NCI-H460 (cell line): Measurements from ENCODE around the gene OR2T4. TPM values are rescaled to one million over a fixed set of nuclear protein-coding genes. Genes with fewer than 3 reads are reported as not detected.

Experiments used
- total RNA-seq: library from RNA; depleted of rRNA; stranded (reverse); fragments of >200 nt; shearing (Covaris generic); gene quantifications from 2 replicates; pipeline ENCODE4 v1.2.3, GENCODE V29; 2014; rRNA removed

OR2T4 gene
- total RNA-seq, 1 experiment from 2014 or later = not detected

Other genes with a start within 250 kb of the OR2T4 start
- gene OR2M5, start 216.5 kb upstream of the OR2T4 start, total RNA-seq = not detected in 2 replicates
- not detected in 2 replicates for gene OR2M2, start 186.8 kb upstream of the OR2T4 start, total RNA-seq
- gene OR2M3, start 164.4 kb upstream of the OR2T4 start, total RNA-seq = not detected in 2 replicates
- not detected in 2 replicates for gene OR2M4, start 130.2 kb upstream of the OR2T4 start, total RNA-seq
- not detected in 2 replicates for gene OR2T33, start 83.7 kb upstream of the OR2T4 start, total RNA-seq
- gene OR2T12, start 58.2 kb upstream of the OR2T4 start, total RNA-seq = not detected in 2 replicates
- not detected in 2 replicates for gene OR2M7, start 37.1 kb upstream of the OR2T4 start, total RNA-seq
- gene OR14C36, start 12.9 kb upstream of the OR2T4 start, total RNA-seq = not detected in 2 replicates
- not detected in 2 replicates for gene OR2T6, start 14.1 kb downstream of the OR2T4 start, total RNA-seq
- not detected in 2 replicates for gene OR2T1, start 41.4 kb downstream of the OR2T4 start, total RNA-seq
- gene OR2T2, start 84.0 kb downstream of the OR2T4 start, total RNA-seq = not detected in 2 replicates
- gene OR2T3, start 111.7 kb downstream of the OR2T4 start, total RNA-seq = not detected in 2 replicates
- not detected in 2 replicates for gene OR2T5, start 126.9 kb downstream of the OR2T4 start, total RNA-seq
- not detected in 2 replicates for gene OR2G6, start 146.4 kb downstream of the OR2T4 start, total RNA-seq
- not detected in 2 replicates for gene OR2T29, start 201.1 kb downstream of the OR2T4 start, total RNA-seq
- gene OR2T34, start 213.1 kb downstream of the OR2T4 start, total RNA-seq = not detected in 2 replicates
- not detected in 2 replicates for gene OR2T10, start 236.0 kb downstream of the OR2T4 start, total RNA-seq